Panc1 (cell line): ENCODE data around the gene CYS1. TPM values are rescaled to one million over a fixed set of nuclear protein-coding genes. Genes with fewer than 3 reads are reported as not detected.

Experiments
- ATAC-seq: fragments of 200-7000 bp; cut with Tn5 transposase; 2 replicates; pipeline ENCODE4 v1.9.1; 2020; ENCODE audit warnings: mild to moderate bottlenecking, moderate library complexity
- BruUV-seq: library from RNA; stranded (reverse); fragments of 400-500 nt; replicated peaks from 2 replicates; lab custom pipeline; 2021; lab: Mats Ljungman, UMichigan
- CTCF ChIA-PET: fragments of 300-600 bp; sonication (Branson Sonifier 250); formaldehyde crosslinking; loops from one replicate; lab custom pipeline; 2022; ENCODE audit warnings: antibody characterized with exemption; lab: Charles Lee
- POLR2A ChIA-PET: fragments of 300-600 bp; sonication (Branson Sonifier 250); formaldehyde crosslinking; loops from one replicate; lab custom pipeline; 2022; ENCODE audit warnings: antibody characterized with exemption; lab: Charles Lee
- DNase-seq: peaks from one replicate; pipeline ENCODE4 v3.0.0-alpha.2; 2010; ENCODE audit warnings: low read depth, low spot score
- H3K27ac ChIP-seq: 2 replicates; pipeline ENCODE4 v1.5.1; 2011; ENCODE audit warnings: mild to moderate bottlenecking, low read length, inconsistent platforms
- H3K27me3 ChIP-seq: fragments of 200-500 bp; sonication (Bioruptor generic); 2 replicates; pipeline ENCODE4 v1.6.0; 2014; ENCODE audit warnings: low read length, inconsistent platforms; ENCODE audit not compliant: control insufficient read depth, insufficient read depth
- H3K36me3 ChIP-seq: fragments of 200-500 bp; sonication (Bioruptor generic); 2 replicates; pipeline ENCODE4 v1.5.1; 2014; ENCODE audit warnings: inconsistent platforms, mild to moderate bottlenecking, low read length, moderate library complexity; ENCODE audit not compliant: control insufficient read depth, insufficient read depth
- H3K4me1 ChIP-seq: 2 replicates; pipeline ENCODE4 v1.5.1; 2011; ENCODE audit warnings: inconsistent platforms, mild to moderate bottlenecking, low read length, moderate library complexity; ENCODE audit not compliant: control insufficient read depth, insufficient read depth
- H3K4me3 ChIP-seq, 2 experiments: 2 replicates each; pipeline ENCODE4 v1.5.1; 2011 to 2012; ENCODE audit warnings: low read depth in 2 of 2, low read length in 2 of 2, mild to moderate bottlenecking in 2 of 2, inconsistent platforms in 1 of 2, moderate library complexity in 1 of 2
- H3K9me3 ChIP-seq: fragments of 200-500 bp; sonication (Bioruptor generic); 2 replicates; pipeline ENCODE4 v1.5.1; 2014; ENCODE audit warnings: low read depth, mild to moderate bottlenecking, inconsistent platforms, low read length, moderate library complexity; ENCODE audit not compliant: control insufficient read depth, insufficient read depth
- CTCF ChIP-seq: fragments of 450-650 bp; IDR thresholded peaks from 2 replicates; pipeline ENCODE4 v1.5.1; 2017; ENCODE audit warnings: mild to moderate bottlenecking
- POLR2AphosphoS5 ChIP-seq: IDR thresholded peaks from 2 replicates; pipeline ENCODE4 v1.6.1; 2012; ENCODE audit warnings: mild to moderate bottlenecking, low read depth, low read length, moderate library complexity
- REST ChIP-seq, 2 experiments: IDR thresholded peaks; 2 replicates each; pipeline ENCODE4 v1.6.1; 2011 to 2012; ENCODE audit warnings: low read depth in 2 of 2, control low read depth in 1 of 2, low read length in 1 of 2, mild to moderate bottlenecking in 1 of 2, moderate library complexity in 1 of 2; ENCODE audit not compliant: insufficient read depth in 1 of 2
- SIN3A ChIP-seq: IDR thresholded peaks from 2 replicates; pipeline ENCODE4 v1.6.1; 2012; ENCODE audit warnings: low read depth, mild to moderate bottlenecking, low read length, moderate library complexity, borderline replicate concordance; ENCODE audit not compliant: insufficient read depth
- TCF7L2 ChIP-seq: IDR thresholded peaks from 2 replicates; pipeline ENCODE4 v1.6.1; 2011; ENCODE audit warnings: mild to moderate bottlenecking, low read depth, low read length, inconsistent platforms
- in situ Hi-C: cut with HindIII; loops from 2 replicates; pipeline ENCODE4 v1.10.0; 2016; ENCODE audit warnings: low sequenced_read_pairs, low pct_unique_long_range_greater_than_20kb
- intact Hi-C: fragments of 100-400 bp; cut with micrococcal nuclease; formaldehyde crosslinking; loops from one replicate; pipeline ENCODE4 v1.10.0; 2022; ENCODE audit not compliant: unreplicated experiment
- total RNA-seq: library from RNA; stranded (reverse); gene quantifications from one replicate; pipeline ENCODE4 v1.2.1, GENCODE V29; 2021; ENCODE audit not compliant: unreplicated experiment

CYS1 gene
- total RNA-seq, 1 experiment from 2014 or later: 20.4 TPM

- ATAC-seq (no peak), DNase-seq (no peak)
- POLR2A ChIA-PET: no interaction called here
- no peak for TF ChIP-seq REST (IDR thresholded peaks at IDR 0.05; ENCODE audit: insufficient read depth in 1 of 2, low read depth in 2 of 2, low read length in 1 of 2)
- TF ChIP-seq POLR2AphosphoS5: no peak
- TF ChIP-seq SIN3A: no peak
- TF ChIP-seq CTCF: no peak
- no peak for TF ChIP-seq TCF7L2
- BruUV-seq: no TSS peak
- Histone ChIP-seq H3K36me3 (no peaks in the 10 kb centered on the region), H3K27ac (peak overlapping the region; percentile 23; the same call in 1 of the 2 replicates), H3K9me3 (no peaks in the 10 kb centered on the region), H3K4me1 (peaks cover 42% of the 10 kb centered on the region), H3K27me3 (no peaks in the 10 kb centered on the region), H3K4me3 (no peak overlapping the region)
- in situ Hi-C loops (no loop called here), intact Hi-C loops (loop anchor here (10.0 kb wide), 1 partner anchor 48 kb away; the partner anchor contains the start of gene RRM2)
- CTCF ChIA-PET: interaction anchor here (0.6 kb wide), 1 partner anchor 607 kb away, joined by 3 read pairs; no protein-coding TSS in a partner anchor
Observed at GRCh38 chr2:10076988-10077527, 3.2 kb downstream of the CYS1 start.

GRCh38 chr2:10076511-10076910, 3.7 kb downstream of the CYS1 start:
- ChIA-PET POLR2A (interaction anchor here (0.6 kb wide), 1 partner anchor 227 kb away, joined by 5 read pairs; no protein-coding TSS in a partner anchor), CTCF (no interaction called here)
- peak overlapping the region; percentile 23; the same call in 1 of the 2 replicates for H3K27ac ChIP-seq
- TF ChIP-seq SIN3A (no peak), POLR2AphosphoS5 (no peak), TCF7L2 (no peak), REST (IDR thresholded peaks at IDR 0.05; ENCODE audit: insufficient read depth in 1 of 2, low read depth in 2 of 2, low read length in 1 of 2) (no peak), CTCF (no peak)
- no peak for ATAC-seq
- H3K4me3 ChIP-seq: no peak overlapping the region
- no peaks in the 10 kb centered on the region for H3K9me3 ChIP-seq
- DNase-seq: no peak
- in situ Hi-C loops: no loop called here
- H3K27me3 ChIP-seq: no peaks in the 10 kb centered on the region
- BruUV-seq: no TSS peak
- intact Hi-C loops: loop anchor here (10.0 kb wide), 1 partner anchor 48 kb away; the partner anchor contains the start of gene RRM2
- H3K36me3 ChIP-seq: no peaks in the 10 kb centered on the region
- peaks cover 42% of the 10 kb centered on the region for H3K4me1 ChIP-seq
